HG02884 (cell line): ENCODE data around the gene ZNF804A.
"Not testable (repeated sequence)": the region's sequence is repeated elsewhere in the genome, so short reads cannot be mapped to it uniquely, and the experiment has no call there.

Experiments used
- ATAC-seq: cut with Tn5 transposase; IDR thresholded peaks from one replicate; pipeline ENCODE4 v1.9.1; 2021; ENCODE audit warnings: mild to moderate bottlenecking, moderate library complexity; ENCODE audit not compliant: unreplicated experiment

Gene ZNF804A

DNA sequence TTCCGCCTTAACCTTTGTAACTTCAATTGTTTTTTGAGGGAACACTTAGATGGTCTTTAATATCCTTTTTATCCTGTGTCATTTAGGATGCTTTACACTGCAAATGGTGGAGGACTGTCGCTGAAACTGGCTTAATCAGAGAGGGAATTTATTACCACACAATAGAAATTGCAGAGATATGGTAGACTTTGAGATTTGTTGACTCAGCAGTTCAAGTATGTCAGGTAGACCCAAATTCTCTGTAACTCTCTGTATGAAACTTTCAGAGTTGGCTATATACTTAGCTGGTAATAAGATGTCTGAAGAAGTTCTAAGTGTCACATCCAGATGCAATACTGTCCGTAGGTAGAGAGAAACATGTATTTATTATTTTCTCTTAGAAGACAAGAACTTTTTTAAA is 100.1 kb downstream of the ZNF804A start:
- no peak for ATAC-seq

DNA sequence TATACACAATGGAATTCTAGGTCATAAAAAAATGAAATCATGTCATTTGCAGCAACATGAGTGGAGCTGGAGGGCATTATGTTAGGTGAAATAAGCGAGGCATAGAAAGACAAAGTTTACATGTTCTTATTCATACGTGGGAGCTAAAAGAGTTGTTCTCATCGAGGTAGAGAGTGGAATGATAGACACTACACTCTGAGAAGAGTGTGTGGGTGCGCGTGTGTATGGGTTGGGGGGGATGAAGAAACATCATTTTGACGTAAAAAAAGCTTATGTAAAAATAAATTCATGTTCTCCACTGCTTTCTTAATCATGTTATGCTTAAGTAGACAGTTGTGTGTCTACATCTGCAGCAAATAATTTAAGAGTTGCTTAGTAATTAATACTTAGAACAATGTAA is 123.6 kb downstream of the ZNF804A start:
- no peak for ATAC-seq

DNA sequence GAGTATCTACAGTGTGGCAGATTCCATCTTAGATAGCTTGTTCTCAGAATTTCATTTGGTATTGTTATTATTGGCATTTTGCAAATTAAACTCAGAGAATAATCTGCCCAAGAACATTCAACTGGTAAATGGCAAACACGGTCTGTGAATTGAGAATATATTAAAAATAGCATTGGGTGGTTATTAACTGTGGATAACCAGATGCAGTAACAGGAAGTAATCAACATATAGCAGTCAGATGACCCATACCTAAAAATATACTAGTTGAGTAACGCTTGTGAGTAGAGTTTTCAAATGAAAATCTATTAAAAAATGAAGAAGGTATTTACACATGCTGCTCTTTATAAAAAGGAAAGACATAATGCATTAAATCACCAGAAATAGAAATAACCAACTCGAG is 129.5 kb downstream of the ZNF804A start:
- no peak for ATAC-seq

DNA sequence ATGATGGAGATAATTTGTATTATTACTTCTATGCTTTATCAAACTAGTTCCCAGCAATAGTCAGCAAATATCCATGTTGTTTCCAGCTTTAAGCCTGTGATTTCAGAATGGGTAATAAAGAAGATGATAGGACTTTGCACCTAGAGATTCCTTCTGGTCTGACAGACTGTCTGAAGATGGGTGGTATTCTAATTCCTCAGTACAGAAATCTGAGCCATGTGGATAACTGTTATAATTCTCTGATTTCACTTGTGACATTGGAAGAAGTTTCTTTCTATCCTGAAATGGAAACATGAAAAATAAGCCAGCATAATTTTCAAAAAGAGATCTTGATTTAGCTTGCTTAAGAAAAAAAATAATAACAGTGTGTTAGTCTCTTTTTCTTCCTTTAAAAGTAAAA is 130.1 kb downstream of the ZNF804A start:
- no peak for ATAC-seq

DNA sequence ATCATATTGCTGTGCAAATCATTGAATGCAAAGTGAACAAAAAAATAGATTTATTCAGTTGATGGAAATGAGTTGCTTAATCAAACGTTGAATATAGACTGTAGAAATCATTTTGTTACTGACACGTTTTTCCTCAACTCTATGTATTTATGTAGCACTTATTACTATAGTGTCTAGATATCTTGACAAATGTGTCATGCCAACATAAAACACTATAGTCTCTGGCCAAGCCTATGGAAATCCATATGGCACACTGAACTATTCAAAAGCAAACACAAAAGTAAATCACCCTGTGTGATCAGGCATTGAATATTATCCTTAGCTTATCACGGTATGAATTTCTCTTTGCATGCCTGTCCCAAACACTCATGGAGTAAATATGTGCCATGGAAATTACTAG is 131.3 kb downstream of the ZNF804A start:
- ATAC-seq = no peak

DNA sequence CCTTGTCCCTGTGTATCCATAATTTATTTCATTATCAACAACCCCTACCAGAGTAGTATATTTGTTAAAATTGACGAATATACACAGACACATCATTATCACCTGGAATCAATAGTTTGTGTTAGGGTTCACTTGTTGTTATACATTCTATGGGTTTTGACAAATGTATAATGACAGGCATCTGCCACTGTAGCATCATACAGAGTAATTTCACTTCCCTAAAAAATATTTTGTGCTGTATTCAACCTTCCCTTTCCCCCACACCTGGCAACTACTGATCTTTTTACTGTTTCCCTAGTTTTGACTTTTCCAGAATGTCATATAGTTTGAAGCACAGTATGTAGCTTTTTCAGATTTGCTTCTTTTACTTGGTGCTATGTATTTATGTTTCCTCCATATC is 132.0 kb downstream of the ZNF804A start:
- peak; percentile 79 for ATAC-seq

DNA sequence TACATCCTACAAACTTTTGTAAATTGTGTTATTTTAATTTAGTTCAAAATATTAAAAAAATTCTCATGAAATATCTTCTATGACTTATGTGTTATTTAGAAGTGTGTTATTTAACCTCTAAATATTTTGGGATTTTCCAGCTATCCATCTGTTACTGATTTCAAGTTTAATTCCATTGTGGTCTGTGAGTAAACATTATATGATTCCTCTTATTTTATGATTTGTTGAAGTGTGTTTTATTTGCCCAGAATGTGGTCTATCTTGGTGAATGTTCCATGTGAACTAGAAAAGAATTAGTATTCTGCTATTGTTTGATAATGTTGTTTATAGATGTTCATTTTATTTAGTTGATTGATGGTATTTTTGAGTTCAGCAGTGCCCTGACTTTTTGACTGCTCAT is 136.0 kb downstream of the ZNF804A start:
- ATAC-seq = no peak

DNA sequence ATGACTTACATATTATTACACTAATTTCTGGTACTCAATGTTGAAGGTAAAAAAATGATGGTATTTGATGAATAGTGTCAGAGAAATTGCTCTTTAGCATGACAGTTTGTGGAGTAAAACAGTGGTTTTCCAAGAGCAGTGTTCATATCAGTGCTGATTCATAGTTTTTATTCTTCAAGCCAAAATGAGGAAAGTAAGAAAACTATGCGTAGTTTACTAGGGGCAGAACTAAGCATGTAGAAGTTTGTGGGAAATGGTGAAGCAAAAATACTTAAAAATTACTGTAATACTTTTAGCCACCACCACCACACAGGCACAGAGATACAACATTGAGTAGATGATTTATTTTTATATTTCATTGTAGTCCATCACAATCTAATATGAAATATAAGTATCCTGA is 137.3 kb downstream of the ZNF804A start:
- no peak for ATAC-seq

DNA sequence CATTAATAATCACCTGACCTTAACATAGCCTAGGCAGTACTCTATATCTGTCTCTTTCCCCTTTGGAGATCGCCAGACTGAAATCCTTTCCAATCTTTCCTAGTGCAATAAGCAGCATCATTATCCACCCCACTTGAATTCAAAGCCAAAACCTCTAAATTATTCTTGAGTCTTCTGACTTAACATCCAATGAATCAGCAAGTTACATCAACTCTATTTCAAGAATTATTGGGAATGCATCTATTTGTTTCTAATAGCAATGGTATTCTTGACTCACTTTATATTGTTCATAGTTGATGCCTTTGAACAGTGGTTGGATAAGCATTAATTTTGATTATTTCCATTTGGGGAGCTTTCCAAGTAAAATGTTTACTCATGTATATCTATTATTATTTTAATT is 144.8 kb downstream of the ZNF804A start:
- no peak for ATAC-seq

DNA sequence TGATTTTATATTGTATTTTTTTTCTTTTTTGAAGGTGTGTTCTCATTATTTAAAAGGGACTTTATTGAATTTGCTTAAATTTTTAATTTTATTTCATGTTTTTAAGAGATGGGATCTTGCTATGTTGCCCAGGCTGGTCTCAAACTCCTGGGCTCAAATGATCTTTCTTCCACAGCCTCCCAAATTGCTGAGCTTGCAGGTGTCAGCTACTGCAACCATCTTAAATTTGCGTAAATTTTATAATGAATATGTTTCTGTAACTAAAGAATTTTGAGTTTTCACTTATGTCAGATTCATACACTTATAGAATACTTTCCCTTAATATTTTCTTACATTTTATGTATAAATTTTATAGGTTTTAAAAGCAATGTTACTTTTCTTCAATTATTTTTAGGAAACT is 157.8 kb downstream of the ZNF804A start:
- ATAC-seq = no peak

DNA sequence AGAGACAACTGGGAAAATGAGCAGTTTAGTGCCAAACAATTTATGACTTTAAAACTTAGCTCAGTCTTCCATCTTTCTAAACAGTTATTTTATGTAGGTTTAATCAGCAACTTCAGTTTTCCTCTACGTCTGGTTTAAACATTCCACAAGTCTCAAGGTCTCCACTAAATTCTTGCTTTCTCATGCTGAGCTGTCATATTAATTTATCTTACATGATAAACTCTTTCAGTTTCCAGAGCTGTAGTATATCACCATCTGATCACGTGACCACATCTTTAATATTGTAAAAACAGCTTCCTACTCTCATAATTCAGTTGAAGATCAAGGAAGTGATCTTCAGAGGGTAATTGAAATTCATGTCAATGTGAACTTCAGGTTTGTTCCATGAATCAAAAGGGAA is 158.6 kb downstream of the ZNF804A start:
- ATAC-seq = no peak

DNA sequence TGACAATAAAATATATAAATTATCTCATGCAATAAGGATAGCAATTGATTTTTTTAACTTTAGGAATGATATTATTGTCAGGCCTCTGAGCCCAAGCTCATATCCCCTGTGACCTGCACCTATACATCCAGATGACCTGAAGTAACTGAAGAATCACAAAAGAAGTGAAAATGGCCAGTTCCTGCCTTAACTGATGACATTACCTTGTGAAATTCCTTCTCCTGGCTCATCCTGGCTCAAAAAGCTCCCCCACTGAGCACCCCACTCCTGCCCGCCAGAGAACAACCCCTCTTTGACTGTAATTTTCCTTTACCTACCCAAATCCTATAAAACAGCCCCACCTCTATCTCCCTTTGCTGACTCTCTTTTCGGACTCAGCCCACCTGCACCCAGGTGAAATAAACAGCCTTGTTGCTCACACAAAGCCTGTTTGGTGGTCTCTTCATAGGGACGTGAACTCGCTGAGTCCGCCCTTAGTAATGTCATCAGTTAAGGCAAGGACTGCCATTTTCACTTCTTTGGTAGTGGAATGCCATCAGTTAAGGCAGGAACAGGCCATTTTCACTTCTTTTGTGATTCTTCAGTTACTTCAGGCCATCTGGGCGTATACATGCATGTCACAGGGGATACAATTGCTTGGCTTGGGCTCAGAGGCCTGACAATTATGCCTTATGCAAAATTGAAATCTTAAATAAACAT is 161.4 kb downstream of the ZNF804A start:
- not testable (repeated sequence) for ATAC-seq

DNA sequence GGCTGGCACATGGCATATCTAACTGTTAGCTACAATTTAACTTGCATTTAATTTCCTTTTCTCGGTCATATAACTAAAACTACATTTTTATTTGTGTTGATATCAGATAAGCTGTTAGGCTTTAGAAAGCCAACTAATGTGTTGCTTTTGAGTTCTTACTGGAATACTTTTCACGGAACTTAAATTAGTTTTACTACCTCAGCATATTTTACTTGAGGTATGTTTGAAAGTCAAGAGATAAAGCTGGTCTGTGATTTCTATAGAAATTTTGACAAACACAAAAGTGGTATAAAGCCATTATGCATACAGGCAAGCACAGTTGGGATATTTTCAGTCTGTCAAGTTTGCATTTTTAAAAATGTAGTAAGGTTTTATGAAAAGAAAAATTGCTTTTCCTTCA is 162.6 kb downstream of the ZNF804A start:
- no peak for ATAC-seq

DNA sequence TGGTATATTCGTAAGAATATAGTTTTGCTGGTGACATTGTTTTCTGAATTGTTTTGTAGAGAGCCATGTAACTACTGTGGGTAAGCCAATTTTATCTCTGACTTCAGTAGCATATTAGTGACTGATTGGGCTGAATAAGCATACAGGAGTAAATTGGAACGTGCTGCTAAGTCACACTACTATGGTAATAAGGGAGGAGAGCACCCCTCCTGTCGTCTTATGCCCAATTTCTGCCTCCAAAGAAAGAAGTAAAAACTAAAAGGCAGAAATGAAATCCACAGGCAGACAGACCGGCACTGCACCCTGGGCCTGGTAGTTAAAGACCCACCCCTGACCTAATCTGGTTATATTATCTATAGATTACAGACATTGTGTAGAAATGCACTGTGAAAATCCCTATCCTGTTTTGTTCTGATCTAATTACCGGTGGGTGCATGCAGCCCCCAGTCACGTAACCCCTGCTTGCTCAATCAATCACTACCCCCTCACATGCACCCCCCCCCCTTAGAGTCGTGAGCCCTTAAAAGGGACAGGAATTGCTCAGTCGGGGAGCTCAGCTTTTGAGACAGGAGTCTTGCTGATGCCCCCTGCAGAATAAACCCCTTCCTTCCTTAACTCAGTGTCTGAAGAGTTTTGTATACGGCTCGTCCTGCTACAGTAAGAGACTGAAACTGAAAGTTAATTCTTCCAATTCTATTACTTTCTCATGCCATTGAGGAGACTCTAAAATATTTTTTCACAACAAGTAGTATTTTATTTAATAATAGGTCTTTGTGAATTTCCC is 167.0 kb downstream of the ZNF804A start:
- no peak for ATAC-seq

DNA sequence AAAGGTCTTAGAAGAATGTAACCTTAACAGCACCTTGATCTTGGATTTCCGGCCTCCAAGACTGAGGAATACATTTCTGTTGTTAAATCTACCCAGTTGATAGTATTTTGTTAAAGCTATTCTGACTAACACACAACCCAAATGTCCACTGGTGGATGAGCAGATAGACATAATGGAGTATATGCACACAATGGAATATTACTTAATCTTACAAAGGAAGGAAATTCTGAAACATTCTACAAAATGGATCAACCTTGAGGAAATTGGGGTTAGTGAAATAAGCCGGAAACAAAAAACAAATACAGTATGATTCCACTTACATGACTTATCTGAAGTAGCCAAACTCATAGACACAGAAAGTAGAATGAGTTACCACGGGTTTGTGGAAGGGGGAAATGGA is 168.7 kb downstream of the ZNF804A start:
- no peak for ATAC-seq

DNA sequence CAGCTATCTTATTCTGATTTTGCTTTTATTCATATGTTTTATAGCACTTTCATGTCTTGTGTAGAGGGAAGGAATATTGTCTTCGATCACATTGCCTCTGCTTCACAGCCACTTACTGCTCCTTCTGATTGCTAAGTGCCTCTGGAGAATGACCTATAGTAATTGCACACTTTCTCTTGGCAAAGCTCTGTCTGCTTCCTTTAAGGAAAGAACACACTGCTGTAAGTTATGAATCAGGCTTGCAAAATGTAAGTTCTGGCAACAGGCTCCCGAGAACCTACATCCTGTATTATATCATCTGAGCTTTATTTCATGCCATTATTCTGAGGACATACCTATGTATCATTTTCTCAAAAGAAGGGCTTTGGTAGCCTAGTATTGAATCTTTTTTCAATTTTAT is 170.7 kb downstream of the ZNF804A start:
- ATAC-seq = no peak

DNA sequence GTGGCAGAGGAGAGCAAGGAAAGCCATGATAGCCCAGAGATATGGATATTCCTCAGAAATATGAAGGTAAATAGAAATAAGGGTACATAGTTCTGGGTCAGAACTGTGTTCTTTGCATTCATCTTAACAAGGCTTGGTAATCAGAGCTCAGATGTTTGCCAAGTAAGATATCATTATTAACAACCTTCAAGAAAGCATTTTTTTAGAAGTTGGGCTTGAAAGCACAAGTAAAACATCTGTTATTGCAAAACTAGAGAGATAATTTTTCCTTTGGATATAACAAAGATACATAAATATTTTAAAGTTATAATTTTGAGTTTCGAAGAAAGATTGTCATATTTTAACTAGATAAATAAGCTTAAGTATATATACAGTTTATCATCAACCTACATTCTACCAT is 171.4 kb downstream of the ZNF804A start:
- ATAC-seq = no peak

DNA sequence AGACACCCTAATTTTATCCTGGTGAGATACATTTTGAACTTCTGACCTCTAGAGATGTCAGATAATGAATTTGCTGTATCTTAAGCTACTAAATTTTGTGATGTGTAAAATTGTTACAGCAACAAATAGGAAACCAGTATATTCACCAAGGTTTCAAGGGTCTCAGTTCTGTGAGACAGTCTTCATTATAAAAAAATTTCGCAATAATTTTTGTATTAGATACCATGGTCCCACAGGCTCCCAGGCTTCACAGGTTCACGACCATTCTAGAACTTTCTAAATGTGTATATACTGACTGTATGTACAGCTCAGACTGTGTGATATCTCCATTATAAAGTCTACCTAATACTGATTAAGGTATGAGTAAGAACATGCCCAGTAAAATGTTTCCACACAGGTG is 181.4 kb downstream of the ZNF804A start:
- no peak for ATAC-seq

DNA sequence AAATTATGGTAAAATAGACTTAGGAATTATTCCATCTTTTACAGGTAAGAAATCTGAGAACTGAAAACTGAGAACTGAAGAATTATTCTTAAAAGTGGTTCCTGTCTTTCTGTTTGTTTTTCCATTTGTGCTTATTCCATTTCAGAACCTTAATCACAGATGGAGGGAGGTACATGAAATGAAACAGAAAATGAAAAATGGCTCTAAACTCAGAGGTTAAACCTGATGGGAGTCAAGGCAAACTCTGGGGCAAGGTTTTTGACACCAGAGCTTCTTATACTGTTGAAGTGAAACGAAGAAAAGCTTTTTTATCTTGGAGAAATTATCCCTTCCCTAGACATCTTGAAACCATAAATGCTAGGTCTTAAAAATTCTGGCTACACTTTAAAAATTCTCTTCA is 182.1 kb downstream of the ZNF804A start:
- ATAC-seq = no peak

DNA sequence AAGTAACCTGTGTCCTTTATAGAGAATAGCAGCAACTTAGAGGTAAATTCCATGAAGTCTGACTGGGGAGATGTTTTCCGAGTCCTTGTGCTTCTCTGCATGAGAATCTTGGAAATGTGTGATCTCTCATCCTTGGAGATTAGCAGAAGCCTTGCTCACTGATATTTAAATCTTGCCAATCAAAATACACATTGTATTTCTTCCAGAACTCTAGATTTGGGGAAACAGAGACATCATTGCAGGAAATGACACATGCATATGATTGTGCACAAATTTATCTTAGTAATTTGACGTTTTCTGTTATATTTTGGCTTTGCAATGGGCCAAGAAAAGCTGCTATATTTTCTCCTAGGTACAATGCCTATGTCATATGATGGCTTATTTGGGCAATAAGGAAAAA is 182.6 kb downstream of the ZNF804A start:
- no peak for ATAC-seq

DNA sequence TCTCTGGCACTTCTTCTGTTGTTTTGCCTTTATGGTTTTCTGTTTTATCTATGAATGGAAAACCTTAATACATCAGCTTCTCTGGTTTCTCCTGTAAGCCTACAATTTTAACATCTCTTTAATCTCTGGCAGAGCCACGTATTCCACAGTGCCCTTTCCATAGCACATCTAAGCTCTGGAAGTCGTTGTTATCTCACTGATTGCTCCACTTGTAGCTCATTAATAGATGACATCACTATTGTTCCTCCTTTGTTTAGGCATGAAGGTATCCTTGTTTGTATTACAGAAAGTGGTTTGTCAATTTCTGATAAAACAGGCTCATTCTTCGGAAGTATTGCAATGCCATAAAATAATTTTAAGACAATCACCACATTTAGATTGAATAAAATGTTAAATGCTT is 185.2 kb downstream of the ZNF804A start:
- ATAC-seq = no peak

DNA sequence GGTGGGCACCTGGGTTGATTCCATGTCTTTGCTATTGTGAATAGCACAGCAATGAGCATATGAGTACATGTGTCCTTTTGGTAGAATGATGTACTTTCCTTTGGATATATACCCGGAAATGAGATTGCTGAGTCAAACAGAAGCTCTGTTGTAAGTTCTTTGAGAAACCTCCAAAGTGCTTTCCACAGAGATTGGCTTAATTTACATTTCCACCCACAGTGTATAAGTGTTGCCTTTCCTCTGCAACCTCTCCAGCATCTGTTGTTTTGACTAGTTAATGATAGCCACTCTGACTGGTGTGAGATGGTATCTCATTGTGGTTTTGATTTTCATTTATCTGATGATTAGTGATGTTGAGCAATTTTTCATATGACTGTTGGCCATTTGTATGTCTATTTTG is 194.8 kb downstream of the ZNF804A start:
- ATAC-seq = no peak

DNA sequence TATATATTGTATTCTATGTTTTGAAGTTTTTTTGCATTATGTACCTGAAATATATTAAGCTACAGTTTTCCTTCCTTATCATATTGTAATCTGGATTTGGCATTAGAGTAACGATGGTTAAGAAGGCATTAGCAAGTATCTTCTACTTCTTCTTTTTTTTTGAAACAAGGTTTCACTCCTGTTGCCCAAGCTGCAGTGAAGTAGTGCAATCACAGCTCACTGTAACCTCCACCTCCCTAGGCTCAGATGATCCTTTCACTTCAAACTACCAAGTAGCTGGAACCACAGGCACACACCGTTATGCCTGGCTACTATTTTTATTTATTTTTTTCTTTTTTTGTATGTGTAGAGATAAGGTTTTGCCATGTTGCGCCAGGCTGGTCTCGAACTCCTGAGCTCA is 201.1 kb downstream of the ZNF804A start:
- no peak for ATAC-seq
